K562 (cell line): ENCODE results near the gene KRTAP4-7. TPM values are rescaled to one million over a fixed set of nuclear protein-coding genes. Genes with fewer than 3 reads are reported as not detected.

Source experiments
- ATAC-seq: fragments of 200-7000 bp; cut with Tn5 transposase; 3 replicates; pipeline ENCODE4 v1.9.1; 2020; ENCODE audit warnings: moderate library complexity
- BruUV-seq: library from RNA; stranded (reverse); fragments of 400-500 nt; replicated peaks from 2 replicates; lab custom pipeline; 2021; lab: Mats Ljungman, UMichigan
- CTCF ChIA-PET: fragments of 300-600 bp; formaldehyde crosslinking; extraction: SDS; loops from one replicate; lab custom pipeline; 2021; ENCODE audit warnings: low intra/inter-chr PET ratio; lab: Yijun Ruan, JAX
- POLR2A ChIA-PET: fragments of 300-600, 350-650 bp; sonication (Branson Sonifier 250); formaldehyde crosslinking; extraction: SDS; loops from one replicate; lab custom pipeline; 2021; ENCODE audit warnings: antibody characterized with exemption, inconsistent platforms; lab: Yijun Ruan, JAX
- DNase-seq, 4 experiments: peaks; one replicate each; pipeline versions ENCODE4 v3.0.0 to v3.0.0-alpha.2; 2011 to 2018; ENCODE audit warnings: low spot score in 3 of 4, mixed read lengths in 3 of 4; ENCODE audit errors: extremely low read depth in 1 of 4
- FAIRE-seq: peaks from 2 replicates; lab custom pipeline; 2011; peaks lifted over from hg19 to GRCh38; lab: Jason Lieb, UNC
- H2AFZ ChIP-seq: 2 replicates; pipeline ENCODE4 v1.6.0; 2011; ENCODE audit warnings: low read depth, low read length, control low read depth, inconsistent platforms
- H3K27ac ChIP-seq: fragments of 200-600 bp; 3 replicates; pipeline ENCODE4 v1.8.0; 2011; ENCODE audit warnings: low read depth, mild to moderate bottlenecking, control low read depth, inconsistent platforms, low read length, moderate library complexity, mixed read lengths; ENCODE audit errors: extremely low read depth
- H3K27me3 ChIP-seq, 2 experiments: fragments of 300-600 bp in 1 of 2; 2 replicates in 1 of 2; 3 replicates in 1 of 2; pipeline versions ENCODE4 v1.6.0 to v1.8.0; 2011; ENCODE audit warnings: inconsistent platforms in 2 of 2, low read length in 2 of 2, mild to moderate bottlenecking in 1 of 2, mixed read lengths in 1 of 2, moderate library complexity in 1 of 2; ENCODE audit not compliant: control insufficient read depth in 2 of 2, insufficient read depth in 2 of 2
- H3K36me3 ChIP-seq: fragments of 300-600 bp; 3 replicates; pipeline ENCODE4 v1.8.0; 2011; ENCODE audit warnings: mild to moderate bottlenecking, low read length, inconsistent platforms; ENCODE audit not compliant: control insufficient read depth, insufficient read depth
- H3K4me1 ChIP-seq, 2 experiments: fragments of 200-600 bp in 1 of 2; replicated peaks in 1 of 2; 2 replicates in 1 of 2; 3 replicates in 1 of 2; pipeline versions ENCODE4 v1.5.1 to v1.8.0; 2011; ENCODE audit warnings: inconsistent platforms in 2 of 2, low read length in 2 of 2, mild to moderate bottlenecking in 1 of 2, mixed read lengths in 1 of 2, moderate library complexity in 1 of 2; ENCODE audit not compliant: control insufficient read depth in 2 of 2, insufficient read depth in 2 of 2
- H3K4me2 ChIP-seq: 2 replicates; pipeline ENCODE4 v1.6.1; 2011; ENCODE audit warnings: low read length, control low read depth, inconsistent platforms, mixed read lengths; ENCODE audit not compliant: insufficient read depth
- H3K4me3 ChIP-seq: fragments of 200-600 bp; sonication (generic), shearing (Covaris generic); 2 replicates; pipeline ENCODE4 v1.5.1; 2016; ENCODE audit warnings: control low read depth, inconsistent platforms
- H3K79me2 ChIP-seq: fragments of 200-600 bp; 3 replicates; pipeline ENCODE4 v1.8.0; 2011; ENCODE audit warnings: low read length, inconsistent platforms; ENCODE audit not compliant: control insufficient read depth, insufficient read depth
- H3K9ac ChIP-seq, 2 experiments: 2 replicates each; pipeline versions ENCODE4 v1.6.0 to v1.6.1; 2011; ENCODE audit warnings: low read depth in 2 of 2, low read length in 2 of 2, control low read depth in 1 of 2, inconsistent platforms in 1 of 2, mild to moderate bottlenecking in 1 of 2, mixed read lengths in 1 of 2; ENCODE audit not compliant: insufficient read depth in 1 of 2
- H3K9me1 ChIP-seq: one replicate; pipeline ENCODE4 v1.6.0; 2011; ENCODE audit warnings: inconsistent platforms, mild to moderate bottlenecking, low read length, moderate library complexity; ENCODE audit not compliant: control insufficient read depth, insufficient read depth
- H3K9me3 ChIP-seq: replicated peaks from 2 replicates; pipeline ENCODE4 v1.5.1; 2011; ENCODE audit warnings: low read depth, low read length, inconsistent platforms; ENCODE audit not compliant: control insufficient read depth, insufficient read depth
- H4K20me1 ChIP-seq: replicated peaks from 2 replicates; pipeline ENCODE4 v1.6.1; 2011; ENCODE audit warnings: low read length, inconsistent platforms, mixed read lengths; ENCODE audit not compliant: control insufficient read depth, insufficient read depth
- ARHGAP35 ChIP-seq: fragments of 450-650 bp; IDR thresholded peaks from 2 replicates; pipeline ENCODE4 v1.6.1; 2018; ENCODE audit not compliant: partially characterized antibody
- NFRKB ChIP-seq: fragments of 450-650 bp; IDR thresholded peaks from 2 replicates; pipeline ENCODE4 v1.6.1; 2016; ENCODE audit warnings: low read depth
- PHTF2 ChIP-seq: fragments of 250-450 bp; sonication (Bioruptor Pico); IDR thresholded peaks from 2 replicates; pipeline ENCODE4 v1.5.0; 2021; ENCODE audit warnings: mild to moderate bottlenecking
- RNF219 ChIP-seq: fragments of 250-450 bp; sonication (Bioruptor Pico); IDR thresholded peaks from 2 replicates; pipeline ENCODE4 v1.5.0; 2022; ENCODE audit warnings: mild to moderate bottlenecking
- TCFL5 ChIP-seq: fragments of 250-450 bp; sonication (Bioruptor Pico); conservative IDR thresholded peaks from 2 replicates; pipeline ENCODE4 v1.6.1; 2021; ENCODE audit warnings: mild to moderate bottlenecking, moderate library complexity, matching md5 sums
- WGBS: fragments of 100-300 bp; shearing (Covaris generic); methylation state at CpG from one replicate; pipeline ENCODE4 v1.1.6; 2016; ENCODE audit warnings: low coverage, mixed read lengths; ENCODE audit not compliant: insufficient coverage; ENCODE audit errors: missing lambda C conversion rate; 5-methylcytosine and 5-hydroxymethylcytosine counted together
- in situ Hi-C: fragments of 300-500 bp; cut with MboI; formaldehyde crosslinking; loops from 4 replicates; pipeline ENCODE4 v1.15.0; 2018; ENCODE audit warnings: inconsistent platforms, mixed read lengths
- intact Hi-C: fragments of 100-400 bp; cut with micrococcal nuclease; formaldehyde crosslinking; loops from 2 replicates; pipeline ENCODE4 v1.14.2; 2022
- polyA plus RNA-seq, 8 experiments: library from polyadenylated mRNA; depleted of rRNA in 4 of 8; stranded (reverse) in 5 of 8; unstranded in 3 of 8; fragments of >200 nt; fragmentation: Nextera tagmentation in 2 of 8; fragmentation: Illumina TruSeq in 1 of 8; extraction: Ambion mirVana in 2 of 8; extraction: Trizol in 1 of 8; gene quantifications; 2 replicates each; pipeline versions ENCODE4 v1.2.1 to v1.2.3, GENCODE V29; 2011 to 2014; ENCODE audit warnings: inconsistent platforms in 1 of 8, missing spikeins in 1 of 8
- total RNA-seq, 7 experiments: library from RNA; depleted of rRNA in 6 of 7; stranded (reverse); fragments of >200 nt in 6 of 7; fragmentation: Illumina TruSeq in 2 of 7; extraction: Trizol in 2 of 7; gene quantifications; 2 replicates each; pipeline versions ENCODE4 v1.2.1 to v1.2.3, GENCODE V29; 2011 to 2021; ENCODE audit warnings: low replicate concordance in 1 of 7

Gene KRTAP4-7
- total and polyA plus RNA-seq, 9 of the 15 experiments (the other 6 are each of a cell fraction or from before 2014, with no cell fraction given): not detected

GRCh38 chr17:41060052-41060604 is 23.8 kb upstream of the KRTAP4-7 start, which contains the start of gene KRTAP2-3:
KRTAP2-3 (minus strand) TSS chr17:41060114; CDS start chr17:41060050, 64 bp downstream.
- no peaks in the 10 kb centered on the region; the same call in 1 of the 2 replicates for H4K20me1 ChIP-seq
- H2AFZ ChIP-seq: no peak within 1 kb of the TSS
- DNase-seq: no peak
- no peaks in the 10 kb centered on the region for H3K9me1 ChIP-seq
- ChIA-PET POLR2A (no interaction called here), CTCF (no interaction called here)
- no TSS peak for BruUV-seq
- H3K4me2 ChIP-seq: no peak within 1 kb of the TSS
- no peaks in the 10 kb centered on the region for H3K36me3 ChIP-seq
- in situ Hi-C loops (no loop called here), intact Hi-C loops (no loop called here)
- TF ChIP-seq RNF219 (CRISPR knock-in tag) (no peak), ARHGAP35 (no peak), TCFL5 (CRISPR knock-in tag) (no peak), NFRKB (no peak), PHTF2 (CRISPR knock-in tag) (no peak)
- 0% methylated on average over 6 of the region's 6 CpGs for WGBS
- H3K79me2 ChIP-seq: no peaks in the 10 kb centered on the region
- H3K27me3 ChIP-seq: peaks cover 4 to 5% of the 10 kb centered on the region in 2 experiments; a peak in 4 of 5 replicates
- H3K4me3 ChIP-seq: no peak within 1 kb of the TSS
- H3K9me3 ChIP-seq: no peaks in the 10 kb centered on the region
- no peaks in the 10 kb centered on the region for H3K4me1 ChIP-seq
- H3K9ac ChIP-seq: no peak within 1 kb of the TSS
- no peak for ATAC-seq
- H3K27ac ChIP-seq: no peak within 1 kb of the TSS
- FAIRE-seq: no peak
